HG03025 (cell line): Measurements from ENCODE around the gene GLG1.
"Not testable (repeated sequence)": the region's sequence is repeated elsewhere in the genome, so short reads cannot be mapped to it uniquely, and the experiment has no call there.

Source experiments
- ATAC-seq: cut with Tn5 transposase; IDR thresholded peaks from one replicate; pipeline ENCODE4 v1.9.1; 2021; ENCODE audit warnings: mild to moderate bottlenecking, moderate library complexity; ENCODE audit not compliant: unreplicated experiment, low FRiP score

GLG1 gene

DNA sequence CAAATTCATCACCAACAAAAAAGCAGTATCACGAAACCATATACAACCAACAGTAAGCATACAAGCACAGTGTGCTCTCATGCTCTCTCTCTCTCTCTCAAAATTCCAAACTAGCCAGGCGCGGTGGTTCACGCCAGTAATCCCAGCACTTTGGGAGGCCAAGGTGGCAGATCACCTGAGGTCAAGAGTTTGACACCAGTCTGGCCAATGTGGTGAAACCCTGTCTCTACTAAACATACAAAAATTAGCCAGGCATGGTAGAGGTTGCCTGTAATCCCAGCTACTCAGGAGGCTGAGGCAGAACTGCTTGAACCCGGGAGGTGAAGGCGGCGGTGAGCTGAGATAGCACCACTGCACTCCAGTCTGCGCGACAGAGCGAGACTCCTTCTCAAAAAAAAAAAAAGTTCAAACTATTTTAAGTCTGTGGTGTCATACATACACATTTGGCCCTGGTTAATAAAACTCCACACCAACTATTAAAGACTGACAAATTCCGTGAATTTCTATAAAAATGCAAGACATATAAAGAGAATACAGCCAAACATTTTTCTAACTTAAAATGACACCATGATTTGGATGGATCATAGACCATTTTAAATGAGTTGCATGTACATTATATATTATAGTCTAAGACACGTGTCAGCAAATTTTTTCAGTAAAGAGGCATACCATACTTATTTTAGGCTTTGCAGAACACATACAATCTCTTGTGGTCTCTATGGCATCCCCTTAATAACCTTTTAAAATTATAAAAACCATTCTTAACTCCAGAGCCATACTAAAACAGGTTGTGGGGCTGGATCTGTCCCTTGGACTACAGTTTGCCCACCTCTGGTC lies 30.9 kb downstream of the GLG1 start:
- no peak for ATAC-seq

GRCh38 chr16:74575175-74575806 lies 31.6 kb downstream of the GLG1 start:
- no peak for ATAC-seq

- no peak for ATAC-seq
Observed at GRCh38 chr16:74574146-74574545, 32.8 kb downstream of the GLG1 start.

- no peak for ATAC-seq
Observed at GRCh38 chr16:74573622-74574021, 33.3 kb downstream of the GLG1 start.

DNA sequence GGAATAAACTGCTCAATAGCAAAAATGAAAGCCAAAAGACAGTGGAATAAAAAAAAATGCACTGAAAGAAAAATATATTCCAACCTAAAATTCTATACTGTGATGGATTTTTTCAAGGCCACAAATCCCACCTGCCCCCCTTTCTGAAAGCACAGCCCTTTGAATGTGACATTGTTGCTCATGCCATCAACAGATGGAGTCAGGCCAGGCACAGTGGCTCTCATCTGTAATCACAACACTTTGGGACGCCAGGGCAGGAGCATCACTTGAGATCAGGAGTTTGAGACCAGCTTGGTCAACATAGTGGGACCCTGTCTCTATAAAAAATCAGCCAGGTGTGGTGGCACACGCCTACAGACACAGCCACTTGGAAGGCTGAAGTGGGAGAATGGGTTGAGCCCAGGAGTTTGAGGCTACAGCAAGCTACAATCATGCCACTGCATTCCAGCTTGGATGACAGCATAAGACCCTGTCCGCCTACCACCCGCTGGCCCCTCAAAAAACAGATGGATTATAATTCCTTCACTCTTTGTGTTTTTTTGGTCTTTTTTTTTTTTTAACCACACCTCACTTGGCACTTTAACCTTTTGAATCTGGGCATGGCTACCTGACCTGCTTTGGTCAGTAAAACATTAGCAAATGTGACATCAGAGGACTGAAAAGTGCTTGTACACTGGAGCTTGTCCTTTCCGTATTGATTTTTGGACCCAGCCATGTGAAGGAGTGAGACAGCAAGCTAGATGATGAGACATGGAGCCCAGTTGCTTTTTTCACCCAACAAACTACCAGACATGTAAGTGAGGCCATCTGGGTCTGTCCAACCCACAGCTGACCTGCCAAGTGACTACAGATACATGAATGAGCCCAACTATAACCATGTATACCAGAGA lies 36.3 kb downstream of the GLG1 start:
- ATAC-seq = no peak

DNA sequence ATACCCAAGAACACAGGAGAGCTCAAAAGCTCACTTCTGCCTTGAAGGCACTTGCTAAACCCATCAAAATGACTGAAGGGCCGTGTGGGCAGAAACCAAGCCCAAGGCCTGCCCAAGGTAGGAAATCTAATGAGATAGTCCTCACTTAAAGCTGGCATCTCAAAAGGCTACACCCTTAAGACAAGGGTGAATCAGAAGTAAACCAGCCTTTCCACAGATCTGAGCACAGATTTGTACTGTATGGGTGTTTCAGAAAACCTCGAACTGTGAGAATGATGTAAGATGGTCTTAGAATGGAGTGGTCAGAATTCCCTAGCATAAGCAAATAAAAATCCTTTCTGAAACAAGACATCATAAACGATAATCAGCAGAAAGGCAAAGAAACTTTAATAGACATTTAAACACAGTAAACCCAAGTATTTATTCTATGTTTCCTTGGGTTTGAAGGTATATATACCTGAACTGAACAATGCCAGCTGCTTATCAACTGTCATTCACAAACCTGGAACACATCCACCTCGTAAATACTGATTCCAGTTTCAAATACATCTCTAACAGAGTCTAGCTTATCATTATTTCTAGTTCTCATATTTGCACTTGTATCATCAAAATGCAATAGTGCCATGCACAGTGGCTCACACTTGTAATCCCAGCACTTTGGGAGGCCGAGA lies 37.8 kb downstream of the GLG1 start:
- ATAC-seq = no peak

DNA sequence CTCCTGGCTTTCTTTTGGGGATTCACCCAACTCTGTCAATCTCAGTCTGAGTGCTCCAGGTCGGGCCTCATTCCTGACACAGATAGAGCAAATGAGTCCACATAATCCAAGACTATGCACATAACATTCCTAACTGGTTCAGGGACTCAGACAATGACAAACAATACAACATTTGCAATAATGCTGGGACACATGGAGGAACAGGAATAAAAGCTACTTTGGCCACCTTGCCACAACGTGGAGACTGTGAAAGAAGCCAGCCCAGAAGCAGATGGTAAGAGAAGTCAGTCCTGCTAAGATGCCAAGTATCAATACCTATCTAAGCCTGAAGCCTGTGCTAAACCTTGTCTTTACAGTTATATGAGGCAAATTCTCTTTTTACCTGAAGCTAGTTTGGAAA lies 39.0 kb downstream of the GLG1 start:
- no peak for ATAC-seq

DNA sequence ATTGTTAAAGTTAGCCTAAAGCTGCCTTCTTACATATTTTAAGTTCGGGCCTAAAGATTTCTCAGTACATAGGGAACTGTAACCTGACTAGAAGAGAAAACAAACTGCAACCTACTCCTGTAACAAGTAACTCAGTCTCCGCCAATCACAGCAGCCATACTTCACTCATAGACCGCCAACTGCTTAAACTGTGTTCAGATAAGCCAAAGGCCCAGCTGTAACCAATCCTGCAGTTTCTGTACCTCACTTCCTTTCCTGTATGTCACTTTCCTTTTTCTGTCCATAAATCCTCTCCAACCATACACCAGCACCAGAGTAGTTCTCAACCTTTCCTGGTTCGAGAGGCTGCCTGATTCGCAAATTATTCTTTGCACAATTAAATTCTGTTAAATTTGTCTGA lies 41.5 kb downstream of the GLG1 start:
- no peak for ATAC-seq

- ATAC-seq = no peak
Observed at GRCh38 chr16:74564451-74564984, 42.4 kb downstream of the GLG1 start.

GRCh38 chr16:74563828-74564263 lies 43.1 kb downstream of the GLG1 start:
- no peak for ATAC-seq

- no peak for ATAC-seq
Observed at GRCh38 chr16:74562117-74562516, 44.8 kb downstream of the GLG1 start.

DNA sequence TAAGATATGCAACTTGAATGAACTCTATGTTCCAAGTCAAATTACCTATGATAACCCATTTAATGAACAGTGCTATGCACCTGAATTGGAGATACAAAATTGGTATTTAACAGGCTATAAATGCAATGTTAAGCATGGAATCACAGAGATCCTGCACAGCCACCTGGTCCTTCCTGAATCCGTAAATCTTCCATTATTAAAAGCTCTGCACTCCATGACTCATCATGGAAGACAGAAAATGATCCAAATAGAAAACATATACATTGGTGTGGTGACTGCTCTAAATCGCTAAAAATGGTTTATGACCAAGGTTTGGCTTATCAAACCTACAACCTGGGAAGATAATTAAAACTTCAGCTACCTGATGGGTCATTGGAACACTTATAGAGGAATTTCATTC lies 45.3 kb downstream of the GLG1 start:
- no peak for ATAC-seq

GRCh38 chr16:74560912-74561311 lies 46.0 kb downstream of the GLG1 start:
- no peak for ATAC-seq

- no peak for ATAC-seq
Observed at GRCh38 chr16:74558873-74559272, 48.0 kb downstream of the GLG1 start.

DNA sequence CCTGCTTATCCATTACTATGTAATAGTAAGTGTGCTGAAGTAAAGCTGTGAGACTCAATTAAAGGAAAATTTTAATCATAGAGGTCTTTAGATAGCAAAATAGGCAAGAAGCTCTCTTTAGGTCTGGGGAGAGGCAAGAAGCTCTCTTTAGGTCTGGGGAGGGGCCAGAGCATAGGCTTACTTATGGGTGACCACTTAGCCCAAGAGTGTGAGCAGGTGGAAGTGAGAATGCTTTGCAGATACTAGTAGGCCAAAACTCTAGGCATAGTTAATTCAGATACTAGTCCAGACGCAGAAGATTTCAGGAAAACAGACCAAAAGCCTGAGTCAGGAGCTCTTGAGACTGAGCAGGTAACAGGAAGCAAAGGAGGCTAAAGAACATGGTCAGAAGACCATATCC lies 49.6 kb downstream of the GLG1 start:
- no peak for ATAC-seq

- no peak for ATAC-seq
Observed at GRCh38 chr16:74556375-74556922, 50.5 kb downstream of the GLG1 start.

DNA sequence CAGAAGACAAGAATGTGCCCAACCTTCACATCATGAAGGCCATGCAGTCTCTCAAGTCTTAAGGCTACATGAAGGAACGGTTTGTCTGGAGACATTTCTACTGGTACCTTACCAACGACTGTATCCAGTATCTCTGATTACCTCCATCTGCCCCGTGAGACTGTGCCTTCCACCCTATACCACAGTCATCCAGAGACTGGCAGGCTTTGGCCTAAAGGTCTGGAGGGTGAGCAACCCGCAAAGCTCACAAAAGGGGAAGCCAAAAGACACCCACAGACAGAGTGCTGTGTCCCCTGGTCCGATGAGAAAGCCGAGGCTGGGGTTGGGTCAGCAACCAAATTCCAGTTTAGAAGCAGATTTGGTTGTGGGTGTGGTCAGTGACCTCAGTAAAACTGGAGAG lies 54.6 kb downstream of the GLG1 start:
- not testable (repeated sequence) for ATAC-seq

GRCh38 chr16:74550227-74551019 lies 56.5 kb downstream of the GLG1 start:
- ATAC-seq = not testable (repeated sequence)

DNA sequence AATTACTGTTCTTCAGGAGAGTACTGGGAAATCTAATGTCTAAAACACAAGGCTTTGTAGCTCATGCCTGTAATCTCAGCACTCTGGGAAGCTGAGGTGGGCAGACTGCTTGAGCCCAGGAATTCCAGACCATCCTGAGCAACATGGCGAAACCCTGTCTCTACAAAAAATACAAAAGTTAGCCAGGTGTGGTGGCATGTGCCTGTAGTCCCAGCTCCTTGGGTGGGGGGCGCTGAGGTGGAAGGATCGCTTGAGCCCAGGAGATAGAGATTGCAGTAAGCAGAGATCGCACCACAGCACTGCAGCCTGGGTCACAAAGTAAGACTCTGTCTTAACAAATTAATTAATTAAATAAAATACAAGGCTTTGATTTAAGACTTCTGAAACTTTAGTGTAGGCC lies 60.8 kb downstream of the GLG1 start:
- ATAC-seq = not testable (repeated sequence)
